GM23248 (cell line): ENCODE measurements around the gene UBTD1.
"Not testable (repeated sequence)": the region's sequence is repeated elsewhere in the genome, so short reads cannot be mapped to it uniquely, and the experiment has no call there.

Experiments used
- EZH2 ChIP-seq: fragments of 200-600 bp; sonication (generic); IDR thresholded peaks from 2 replicates; pipeline ENCODE4 v1.6.1; 2018; ENCODE audit warnings: antibody characterized with exemption, mild to moderate bottlenecking; ENCODE audit not compliant: insufficient read depth, poor library complexity, severe bottlenecking
- EZH2phosphoT487 ChIP-seq: fragments of 200-600 bp; sonication (generic); IDR thresholded peaks from 2 replicates; pipeline ENCODE4 v1.6.1; 2018; ENCODE audit warnings: antibody characterized with exemption, moderate library complexity, mild to moderate bottlenecking, low read depth; ENCODE audit not compliant: insufficient read depth

GRCh38 chr10:97576487-97576886 lies 77.8 kb downstream of the UBTD1 start:
- not testable (repeated sequence) for TF ChIP-seq EZH2phosphoT487, EZH2
